AG08396 (cell line): Measurements from ENCODE around the gene MAP2K5.

Source experiments
- DNase-seq: peaks from one replicate; pipeline ENCODE4 v3.0.0; 2012; ENCODE audit warnings: low spot score, mixed read lengths

Gene MAP2K5

GRCh38 chr15:67559576-67559975 is 17.1 kb downstream of the MAP2K5 start:
- DNase-seq, result no peak

GRCh38 chr15:67560320-67560719 is 17.8 kb downstream of the MAP2K5 start:
- no peak for DNase-seq

- no peak for DNase-seq
Measured at GRCh38 chr15:67563092-67563491, 20.6 kb downstream of the MAP2K5 start.

GRCh38 chr15:67564021-67564967 is 21.8 kb downstream of the MAP2K5 start:
- no peak for DNase-seq

GRCh38 chr15:67564968-67565345 is 22.5 kb downstream of the MAP2K5 start:
- DNase-seq, result no peak

- no peak for DNase-seq
Measured at GRCh38 chr15:67569668-67570067, 27.2 kb downstream of the MAP2K5 start.

- no peak for DNase-seq
Measured at GRCh38 chr15:67570875-67571647, 28.6 kb downstream of the MAP2K5 start.

GRCh38 chr15:67571648-67572415 is 29.3 kb downstream of the MAP2K5 start:
- DNase-seq, result no peak

GRCh38 chr15:67573194-67573593 is 30.7 kb downstream of the MAP2K5 start:
- DNase-seq, result no peak

- no peak for DNase-seq
Measured at GRCh38 chr15:67575039-67575502, 32.6 kb downstream of the MAP2K5 start.

GRCh38 chr15:67578020-67578600 is 35.6 kb downstream of the MAP2K5 start:
- DNase-seq, result no peak

GRCh38 chr15:67579164-67579563 is 36.7 kb downstream of the MAP2K5 start:
- DNase-seq, result no peak

- DNase-seq, result no peak
Measured at GRCh38 chr15:67579967-67580366, 37.5 kb downstream of the MAP2K5 start.

- no peak for DNase-seq
Measured at GRCh38 chr15:67584157-67584556, 41.7 kb downstream of the MAP2K5 start.

GRCh38 chr15:67585681-67586080 is 43.2 kb downstream of the MAP2K5 start:
- DNase-seq, result no peak

- DNase-seq, result no peak
Measured at GRCh38 chr15:67587331-67587730, 44.8 kb downstream of the MAP2K5 start.

- no peak for DNase-seq
Measured at GRCh38 chr15:67587754-67588153, 45.3 kb downstream of the MAP2K5 start.

- no peak for DNase-seq
Measured at GRCh38 chr15:67590191-67590590, 47.7 kb downstream of the MAP2K5 start.

- no peak for DNase-seq
Measured at GRCh38 chr15:67592245-67592644, 49.7 kb downstream of the MAP2K5 start.

- no peak for DNase-seq
Measured at GRCh38 chr15:67593562-67593961, 51.1 kb downstream of the MAP2K5 start.

- no peak for DNase-seq
Measured at GRCh38 chr15:67594770-67595169, 52.3 kb downstream of the MAP2K5 start.

GRCh38 chr15:67595572-67595971 is 53.1 kb downstream of the MAP2K5 start:
- DNase-seq, result no peak
